HG02870 (cell line): ENCODE results near the gene APC.
A peak's percentile ranks its signal among the peaks of the same experiment; 100 is the strongest.
"Not testable (repeated sequence)": the region's sequence is repeated elsewhere in the genome, so short reads cannot be mapped to it uniquely, and the experiment has no call there.

Experiments
- ATAC-seq: cut with Tn5 transposase; IDR thresholded peaks from one replicate; pipeline ENCODE4 v1.9.1; 2021; ENCODE audit warnings: mild to moderate bottlenecking, moderate library complexity; ENCODE audit not compliant: unreplicated experiment

The APC gene

DNA sequence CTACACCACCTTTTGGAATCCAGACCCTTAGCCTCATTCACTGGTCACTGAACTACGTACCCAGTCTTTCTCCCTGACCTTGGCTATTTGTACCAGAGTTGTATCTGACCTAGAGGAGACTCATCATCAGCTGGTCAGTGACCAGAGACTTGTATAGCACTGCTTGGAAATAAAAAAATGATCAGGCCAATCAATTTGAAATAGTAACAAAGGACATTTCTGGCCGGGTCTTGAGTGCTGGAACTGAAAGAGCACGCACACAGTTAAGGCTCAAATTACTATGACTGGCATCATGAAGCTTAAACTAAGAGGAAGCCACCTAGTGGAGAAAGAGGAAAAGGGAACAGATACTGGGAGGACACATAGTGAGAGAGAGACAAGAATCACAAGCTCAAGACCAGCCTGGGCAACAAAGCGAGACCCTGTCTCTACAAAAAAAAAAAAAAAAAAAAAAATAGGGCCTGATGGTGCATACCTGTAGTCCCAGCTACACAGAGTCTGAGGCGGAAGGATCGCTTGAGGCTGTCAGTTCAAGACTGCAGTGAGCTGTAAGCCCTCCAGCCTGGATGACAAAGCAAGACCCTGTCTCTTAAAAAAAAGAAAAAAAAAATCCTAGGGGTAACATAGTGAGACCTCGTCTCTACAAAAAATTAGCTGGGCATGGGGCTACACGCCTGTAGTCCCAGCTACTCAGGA lies 110.6 kb downstream of the APC start:
- ATAC-seq, result peak; percentile 99

- ATAC-seq, result no peak
Measured at GRCh38 chr5:112849912-112850311, 112.2 kb downstream of the APC start.

DNA sequence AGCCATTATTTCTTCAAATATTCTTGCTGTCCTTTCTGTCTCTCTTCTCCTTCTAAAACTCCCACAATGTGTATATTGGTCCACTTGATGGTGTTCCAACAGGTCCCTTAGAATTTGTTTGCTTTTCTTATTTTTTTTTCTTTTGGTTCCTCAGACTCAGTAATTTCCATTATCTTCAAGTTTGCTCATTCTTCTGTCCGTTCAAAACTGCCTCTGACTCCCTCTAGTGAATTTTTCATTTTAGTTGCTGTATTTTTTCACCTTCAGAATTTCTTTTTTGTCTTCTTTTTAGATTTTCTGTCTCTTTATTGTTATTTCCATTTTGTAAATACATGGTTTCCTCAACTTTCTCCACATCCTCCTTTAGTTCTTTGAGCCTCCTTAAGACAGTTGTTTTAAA lies 117.0 kb downstream of the APC start:
- no peak for ATAC-seq

DNA sequence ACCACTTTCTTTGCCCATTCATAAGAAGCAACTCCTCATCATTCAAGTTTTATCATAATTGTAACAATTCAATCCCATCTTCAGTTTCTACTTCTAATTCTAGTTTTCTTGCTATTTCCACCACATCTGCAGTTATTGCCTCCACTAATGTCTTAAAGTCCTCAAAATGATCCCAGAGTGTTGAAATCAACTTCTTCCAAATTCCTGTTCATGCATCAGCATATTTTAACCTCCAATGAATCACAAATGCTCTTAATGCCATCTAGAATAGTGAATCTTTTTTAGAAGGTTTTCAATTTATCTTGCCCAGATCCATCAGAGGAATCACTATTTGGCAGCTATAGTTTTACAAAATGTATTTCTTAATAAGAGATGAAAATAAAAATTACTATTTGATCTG lies 120.2 kb downstream of the APC start:
- no peak for ATAC-seq

GRCh38 chr5:112860571-112860928 lies 122.9 kb downstream of the APC start:
- not testable (repeated sequence) for ATAC-seq

DNA sequence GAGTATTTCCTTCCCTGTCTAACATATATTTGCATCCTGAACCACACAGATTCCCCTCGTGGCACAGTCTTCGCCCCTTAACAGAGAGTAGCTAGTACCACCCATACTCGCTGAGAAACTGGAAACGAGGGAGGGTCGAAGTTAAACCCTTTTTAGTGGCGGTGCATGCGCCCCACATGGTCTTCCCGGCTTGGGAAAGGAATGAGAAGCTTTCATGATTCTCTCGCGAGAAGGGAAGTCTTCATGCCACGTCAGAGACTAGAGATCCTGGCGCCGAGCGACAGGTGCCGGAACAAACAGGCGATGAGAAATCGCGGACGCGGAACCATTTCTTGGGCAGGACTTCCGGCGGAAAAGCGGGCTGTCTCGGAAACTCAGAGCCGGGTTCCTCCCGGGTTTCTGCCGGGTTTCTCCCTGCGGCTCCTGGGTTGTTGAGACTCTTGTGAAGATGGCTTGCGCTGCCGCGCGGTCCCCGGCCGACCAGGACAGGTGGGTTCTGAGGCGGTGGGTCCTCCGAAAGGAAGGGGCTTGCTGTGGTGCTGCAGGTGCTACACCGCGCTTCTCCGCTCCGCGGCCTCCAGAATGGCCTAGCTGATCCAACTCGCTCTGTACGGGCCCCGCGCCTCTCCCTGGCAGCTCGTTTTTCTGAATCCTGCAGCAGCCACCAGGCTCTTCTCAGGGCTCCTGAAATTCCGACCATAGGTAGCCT lies 123.4 kb downstream of the APC start, which contains the start of gene SRP19:
SRP19 (plus strand) TSS at position 359 of the 709 bp plus-strand sequence; CDS start at position 449, 90 bp downstream.
- peak; percentile 98 for ATAC-seq

DNA sequence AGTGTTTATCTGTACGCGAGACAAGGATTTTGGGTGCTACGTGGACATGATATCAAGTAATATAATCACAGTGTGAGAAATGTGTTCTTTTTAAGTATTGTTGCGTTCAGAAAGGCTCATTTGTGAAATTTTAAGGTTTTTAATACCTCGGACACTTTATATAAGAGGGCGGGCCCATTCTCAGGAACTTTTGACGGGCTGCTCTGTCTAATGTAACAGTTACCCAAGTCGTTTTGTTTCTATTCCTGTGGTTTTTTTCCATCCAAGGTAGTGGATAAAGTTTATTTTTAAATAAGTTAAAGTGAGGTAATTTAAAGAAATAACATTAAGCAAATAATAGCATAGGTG lies 123.9 kb downstream of the APC start:
- no peak for ATAC-seq

GRCh38 chr5:112862085-112862484 lies 124.4 kb downstream of the APC start:
- no peak for ATAC-seq

- ATAC-seq, result no peak
Measured at GRCh38 chr5:112863549-112863948, 125.9 kb downstream of the APC start.

DNA sequence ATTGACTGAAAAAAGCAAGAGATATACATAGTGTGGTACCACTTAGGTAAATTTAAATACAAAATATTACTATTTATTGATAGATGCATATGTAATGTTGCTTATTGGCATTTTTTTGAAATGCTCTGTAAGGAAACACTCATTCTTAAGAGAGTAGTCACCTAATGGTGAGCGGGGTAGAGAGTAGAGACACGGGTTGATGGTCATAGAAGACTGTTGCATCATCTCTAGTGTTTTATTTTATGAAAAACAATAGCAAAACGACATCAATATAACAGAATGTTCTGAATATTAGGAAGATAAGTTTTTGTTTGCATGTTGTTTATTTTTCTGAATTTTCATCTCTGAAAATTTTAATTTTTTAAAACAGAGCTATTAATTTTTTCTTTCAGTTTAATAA lies 127.4 kb downstream of the APC start:
- no peak for ATAC-seq

- no peak for ATAC-seq
Measured at GRCh38 chr5:112866739-112867138, 129.1 kb downstream of the APC start.

DNA sequence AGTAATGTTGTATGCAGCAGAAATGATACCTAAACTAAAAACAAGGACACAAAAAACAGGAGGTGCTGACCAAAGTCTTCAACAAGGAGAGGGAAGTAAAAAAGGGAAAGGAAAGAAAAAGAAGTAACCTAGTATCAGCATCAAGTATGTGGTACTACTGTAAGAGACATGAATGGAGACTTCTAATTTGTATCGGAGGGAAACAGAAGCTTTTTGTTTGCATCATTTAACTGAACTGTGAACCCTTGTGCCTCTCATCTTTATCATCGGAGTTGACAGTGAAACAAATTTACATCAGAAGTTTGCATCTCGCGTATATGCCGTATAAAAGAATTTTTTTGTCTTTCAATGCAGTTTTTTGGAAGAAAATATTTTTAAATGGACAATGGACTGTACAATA lies 129.7 kb downstream of the APC start:
- ATAC-seq, result no peak

GRCh38 chr5:112869948-112870347 lies 132.3 kb downstream of the APC start:
- ATAC-seq, result peak; percentile 94

GRCh38 chr5:112870966-112871365 lies 133.3 kb downstream of the APC start:
- no peak for ATAC-seq

- no peak for ATAC-seq
Measured at GRCh38 chr5:112876362-112876761, 138.7 kb downstream of the APC start.

DNA sequence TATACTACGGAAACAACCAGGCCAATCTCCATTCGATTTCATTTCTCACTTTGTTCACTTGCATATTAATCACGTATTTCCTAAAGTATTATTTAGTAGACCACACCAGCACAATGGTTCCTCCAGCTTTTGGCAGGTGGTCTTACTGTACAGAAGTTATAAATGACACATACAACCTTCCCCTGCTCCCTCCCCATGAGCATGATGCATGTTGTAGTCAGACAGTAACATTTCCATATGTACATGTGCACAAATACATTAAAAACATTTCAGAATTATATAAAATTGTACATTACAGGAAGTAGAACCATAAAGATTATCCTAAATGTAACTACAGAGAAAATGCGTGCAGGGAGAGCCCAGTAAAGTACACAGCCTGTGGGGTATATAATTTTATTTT lies 140.4 kb downstream of the APC start:
- no peak for ATAC-seq

- ATAC-seq, result peak; percentile 56
Measured at GRCh38 chr5:112878760-112879159, 141.1 kb downstream of the APC start.

GRCh38 chr5:112880219-112880964 lies 142.7 kb downstream of the APC start:
- no peak for ATAC-seq

GRCh38 chr5:112883192-112883591 lies 145.5 kb downstream of the APC start:
- ATAC-seq, result no peak

GRCh38 chr5:112885001-112885400 lies 147.3 kb downstream of the APC start:
- no peak for ATAC-seq

DNA sequence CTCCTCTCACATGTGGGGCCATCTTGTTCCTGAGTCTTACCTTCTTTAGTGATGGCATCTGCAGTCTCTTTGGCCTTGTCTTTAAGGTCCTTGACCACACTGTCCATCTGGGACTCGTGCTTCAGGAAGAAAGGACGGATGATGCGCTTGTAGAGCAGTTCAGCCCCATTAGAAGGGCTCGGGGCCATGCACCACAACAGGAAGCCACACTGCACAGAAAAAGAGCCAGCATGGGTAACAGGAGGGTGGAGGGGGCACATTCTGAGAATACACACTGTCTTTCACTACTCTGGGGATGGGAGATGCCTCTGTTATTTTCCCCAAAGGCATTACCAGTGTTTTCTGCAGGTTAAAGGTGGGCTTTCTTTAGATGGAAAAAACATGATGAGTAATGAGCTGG lies 149.3 kb downstream of the APC start:
- no peak for ATAC-seq

- ATAC-seq, result not testable (repeated sequence)
Measured at GRCh38 chr5:112892066-112892465, 154.4 kb downstream of the APC start.
